ENCODE data around the gene PIGU. TPM values are rescaled to one million over a fixed set of nuclear protein-coding genes. Genes with fewer than 3 reads are reported as not detected.

The PIGU gene
- total and polyA plus RNA-seq, 7 donors = 9.5 to 34.2 (median 15.0) TPM

DNA sequence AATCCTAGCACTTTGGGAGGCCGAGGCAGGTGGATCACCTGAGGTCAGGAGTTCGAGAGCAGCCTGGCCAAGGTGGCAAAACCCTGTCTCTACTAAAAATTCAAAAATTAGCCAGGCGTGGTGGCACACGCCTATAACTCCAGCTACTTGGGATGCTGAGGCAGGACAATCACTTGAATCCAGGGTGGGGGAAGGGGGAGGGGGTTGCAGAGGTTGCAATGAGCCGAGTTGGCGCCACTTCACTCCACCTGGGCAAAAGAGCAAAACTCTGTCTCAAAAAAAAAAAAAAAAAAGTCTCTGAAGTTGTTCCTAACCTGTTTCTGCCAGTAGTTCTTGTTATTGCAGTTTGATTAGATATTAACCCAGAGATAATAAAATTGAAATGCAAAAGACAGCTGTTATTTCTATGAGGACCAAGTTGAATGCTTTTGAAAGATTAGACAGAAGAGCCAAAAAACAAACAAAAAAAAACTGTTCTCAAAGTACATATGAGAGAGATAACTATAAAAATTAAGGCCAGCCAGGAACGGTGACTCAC lies 22.6 kb downstream of the PIGU start:
- 94 to 97% (median 96%) methylated on average over 7 of the region's 7 CpGs for WGBS, 3 donors
- ATAC-seq = no peak

DNA sequence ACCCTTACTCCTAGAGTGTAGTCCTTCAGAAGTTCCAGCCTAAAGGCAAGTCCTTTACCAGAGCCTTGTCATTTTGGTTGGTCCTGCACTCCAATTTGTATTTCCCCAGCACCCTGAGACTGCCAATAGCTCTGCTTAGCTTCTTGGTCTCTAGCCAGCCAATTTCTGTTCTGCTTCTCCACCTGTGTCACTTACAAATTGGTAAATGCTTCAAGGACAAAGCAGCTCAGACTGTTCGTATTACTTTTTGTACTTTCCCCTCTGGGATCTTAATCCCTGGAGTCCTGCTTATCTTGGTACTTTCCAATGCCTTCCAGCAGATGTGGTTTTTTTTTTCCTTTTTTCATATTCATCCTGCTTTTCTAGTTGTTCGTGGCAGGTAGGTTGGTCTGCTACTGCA lies 25.7 kb downstream of the PIGU start:
- intact Hi-C loops (cut with DNase I) = no loop called here
- peaks cover 3 to 23% of the 10 kb centered on the region in 2 donors for H3K36me3 ChIP-seq (ENCODE audit: insufficient read depth in 1 of 2, low read depth in 1 of 2)
- H3K9me3 ChIP-seq = no peaks in the 10 kb centered on the region
- whole genome bisulfite sequencing, 3 donors = 86 to 93% (median 93%) methylated on average over 2 of the region's 2 CpGs
- no peak overlapping the region for H3K27ac ChIP-seq
- TF ChIP-seq, protein P1, sequence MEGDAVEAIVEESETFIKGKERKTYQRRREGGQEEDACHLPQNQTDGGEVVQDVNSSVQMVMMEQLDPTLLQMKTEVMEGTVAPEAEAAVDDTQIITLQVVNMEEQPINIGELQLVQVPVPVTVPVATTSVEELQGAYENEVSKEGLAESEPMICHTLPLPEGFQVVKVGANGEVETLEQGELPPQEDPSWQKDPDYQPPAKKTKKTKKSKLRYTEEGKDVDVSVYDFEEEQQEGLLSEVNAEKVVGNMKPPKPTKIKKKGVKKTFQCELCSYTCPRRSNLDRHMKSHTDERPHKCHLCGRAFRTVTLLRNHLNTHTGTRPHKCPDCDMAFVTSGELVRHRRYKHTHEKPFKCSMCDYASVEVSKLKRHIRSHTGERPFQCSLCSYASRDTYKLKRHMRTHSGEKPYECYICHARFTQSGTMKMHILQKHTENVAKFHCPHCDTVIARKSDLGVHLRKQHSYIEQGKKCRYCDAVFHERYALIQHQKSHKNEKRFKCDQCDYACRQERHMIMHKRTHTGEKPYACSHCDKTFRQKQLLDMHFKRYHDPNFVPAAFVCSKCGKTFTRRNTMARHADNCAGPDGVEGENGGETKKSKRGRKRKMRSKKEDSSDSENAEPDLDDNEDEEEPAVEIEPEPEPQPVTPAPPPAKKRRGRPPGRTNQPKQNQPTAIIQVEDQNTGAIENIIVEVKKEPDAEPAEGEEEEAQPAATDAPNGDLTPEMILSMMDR (IDR thresholded peaks at IDR 0.05) = no peak
- no peak overlapping the region for H3K4me3 ChIP-seq
- H3K27me3 ChIP-seq (ENCODE audit: insufficient read depth in 3 of 3, low read length in 2 of 3) = no peaks in the 10 kb centered on the region
- no peaks in the 10 kb centered on the region for H3K4me1 ChIP-seq
- no peak for ATAC-seq
- no peak for DNase-seq

More for the DNA sequence above, 22.6 kb downstream of the PIGU start:
- no peak overlapping the region for H3K27ac ChIP-seq
- H3K27me3 ChIP-seq (ENCODE audit: insufficient read depth in 3 of 3, low read length in 2 of 3) = no peaks in the 10 kb centered on the region
- DNase-seq = no peak
- H3K4me3 ChIP-seq = no peak overlapping the region
- intact Hi-C loops (cut with DNase I) = no loop called here
- peaks cover 3 to 30% of the 10 kb centered on the region in 2 donors for H3K36me3 ChIP-seq (ENCODE audit: insufficient read depth in 1 of 2, low read depth in 1 of 2)
- no peaks in the 10 kb centered on the region for H3K9me3 ChIP-seq
- TF ChIP-seq, protein P1 (IDR thresholded peaks at IDR 0.05) = no peak
- H3K4me1 ChIP-seq = no peaks in the 10 kb centered on the region

DNA sequence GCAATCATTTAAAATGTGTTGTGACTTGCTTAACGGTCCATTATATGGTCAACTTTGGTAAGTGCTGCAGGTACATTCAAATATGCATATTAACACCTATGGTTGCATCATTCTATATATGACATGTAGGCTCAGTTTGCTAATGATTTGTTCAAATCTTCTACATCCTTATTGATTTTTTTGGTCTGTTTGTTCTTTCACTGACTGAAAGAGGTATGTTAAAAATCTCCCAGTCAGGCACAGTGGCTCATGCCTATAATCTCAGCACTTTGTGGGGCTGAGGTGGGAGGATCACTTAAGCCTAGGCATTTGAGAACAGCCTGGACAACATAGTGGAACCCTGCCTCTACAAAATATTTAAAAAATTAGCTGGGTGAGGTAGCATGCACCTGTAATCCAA lies 29.2 kb downstream of the PIGU start:
- intact Hi-C loops (cut with DNase I) = no loop called here
- TF ChIP-seq, protein P1 (IDR thresholded peaks at IDR 0.05) = no peak
- H3K27ac ChIP-seq = no peak overlapping the region
- H3K9me3 ChIP-seq = no peaks in the 10 kb centered on the region
- no peaks in the 10 kb centered on the region for H3K27me3 ChIP-seq (ENCODE audit: insufficient read depth in 3 of 3, low read length in 2 of 3)
- DNase-seq = no peak
- no peak for ATAC-seq
- H3K36me3 ChIP-seq (ENCODE audit: insufficient read depth in 1 of 2, low read depth in 1 of 2) = peaks cover 0 to 14% of the 10 kb centered on the region in 2 donors
- 95 to 100% (median 97%) methylated on average over 1 of the region's 1 CpG for whole genome bisulfite sequencing, 3 donors
- H3K4me1 ChIP-seq = no peaks in the 10 kb centered on the region
- H3K4me3 ChIP-seq = no peak overlapping the region

DNA sequence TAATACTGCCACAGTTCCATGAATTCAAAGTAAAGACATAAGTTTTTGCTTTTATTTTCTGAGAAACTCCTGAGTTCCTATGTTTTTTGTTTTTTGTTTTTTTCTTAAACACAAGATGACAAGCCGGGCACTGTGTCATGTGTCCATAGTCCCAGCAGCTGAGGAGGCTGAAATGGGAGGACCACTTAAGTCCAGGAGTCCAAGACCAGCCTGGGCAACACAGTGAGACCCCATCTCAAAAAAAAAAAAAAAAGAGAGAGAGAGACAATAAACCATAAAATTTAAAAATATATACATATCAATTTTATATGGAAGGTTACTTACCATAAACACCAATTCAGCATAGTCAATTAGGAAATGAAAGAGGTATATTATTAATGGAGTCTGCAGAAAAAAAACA lies 31.9 kb downstream of the PIGU start:
- ATAC-seq (no peak), DNase-seq (no peak)
- TF ChIP-seq, protein P1 (IDR thresholded peaks at IDR 0.05) = no peak
- peaks cover 0 to 11% of the 10 kb centered on the region in 2 donors for H3K36me3 ChIP-seq (ENCODE audit: insufficient read depth in 1 of 2, low read depth in 1 of 2)
- WGBS, 3 donors = 95 to 100% (median 100%) methylated on average over 1 of the region's 1 CpG
- intact Hi-C loops (cut with DNase I) = no loop called here
- H3K4me3 ChIP-seq = no peak overlapping the region
- H3K27me3 ChIP-seq (ENCODE audit: insufficient read depth in 3 of 3, low read length in 2 of 3) = no peaks in the 10 kb centered on the region
- H3K27ac ChIP-seq = no peak overlapping the region
- H3K9me3 ChIP-seq = no peaks in the 10 kb centered on the region
- H3K4me1 ChIP-seq = peaks cover 2% of the 10 kb centered on the region

DNA sequence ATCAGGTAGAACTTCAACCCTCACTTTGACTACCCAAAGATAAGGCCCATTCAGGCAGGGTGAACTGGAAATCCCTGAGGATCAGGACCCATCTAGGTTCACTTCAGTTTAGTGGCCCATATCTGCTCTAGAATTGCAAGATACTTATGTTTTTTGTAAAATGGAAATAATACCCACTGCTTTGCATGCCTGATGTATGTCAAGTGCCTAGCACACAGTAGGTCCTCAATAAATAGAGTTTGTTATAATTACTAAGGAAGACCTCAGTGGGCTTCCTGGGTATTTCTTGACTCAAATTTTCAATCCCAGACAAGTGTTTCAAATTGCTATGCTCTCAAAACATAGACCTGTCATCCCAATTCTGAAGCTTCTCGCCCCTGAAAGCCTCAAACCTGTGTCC lies 32.5 kb downstream of the PIGU start:
- Histone ChIP-seq H3K27me3 (ENCODE audit: insufficient read depth in 3 of 3, low read length in 2 of 3) (no peaks in the 10 kb centered on the region), H3K4me1 (peaks cover 8% of the 10 kb centered on the region), H3K36me3 (ENCODE audit: insufficient read depth in 1 of 2, low read depth in 1 of 2) (peaks cover 0 to 11% of the 10 kb centered on the region in 2 donors), H3K27ac (no peak overlapping the region), H3K4me3 (no peak overlapping the region), H3K9me3 (no peaks in the 10 kb centered on the region)
- 97 to 99% (median 97%) methylated on average over 1 of the region's 1 CpG for WGBS, 3 donors
- TF ChIP-seq, protein P1 (IDR thresholded peaks at IDR 0.05) = no peak
- no peak for ATAC-seq
- intact Hi-C loops (cut with DNase I) = no loop called here
- no peak for DNase-seq

All from psoas muscle (tissue), 8 donors.